ENCODE data around the gene GAP43. TPM values are rescaled to one million over a fixed set of nuclear protein-coding genes. Genes with fewer than 3 reads are reported as not detected.

Gene GAP43
- total and polyA plus RNA-seq, 2 of the 4 experiments (the other 2 are of a cell fraction): 0.36 to 0.51 TPM

DNA sequence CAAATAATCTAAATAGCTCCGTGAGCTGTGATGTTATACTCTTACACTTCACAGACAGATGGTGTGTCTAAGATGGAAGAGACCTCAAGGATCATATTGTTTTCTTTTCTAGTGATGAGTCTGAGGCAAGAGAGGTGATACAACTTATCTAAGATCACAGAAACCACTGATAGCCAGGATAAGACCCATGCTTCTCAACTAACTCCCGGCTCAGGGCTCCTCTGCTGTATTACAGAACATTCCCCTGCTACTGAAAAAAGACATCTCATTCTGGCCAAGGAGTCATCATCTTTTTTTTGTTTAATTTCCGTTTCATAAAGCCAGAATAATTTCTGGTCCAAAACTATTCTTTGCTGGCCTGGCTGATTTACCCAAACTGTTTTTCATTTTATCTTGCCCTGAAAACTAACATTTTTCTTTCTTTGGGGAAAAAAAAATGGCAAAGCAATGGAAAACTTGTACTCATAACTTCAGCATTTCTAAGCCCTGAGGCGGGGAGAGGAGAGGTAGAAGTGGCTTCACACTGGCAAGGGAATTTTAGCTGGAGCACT is 46.9 kb upstream of the GAP43 start (continued):
- TF ChIP-seq, protein P1, sequence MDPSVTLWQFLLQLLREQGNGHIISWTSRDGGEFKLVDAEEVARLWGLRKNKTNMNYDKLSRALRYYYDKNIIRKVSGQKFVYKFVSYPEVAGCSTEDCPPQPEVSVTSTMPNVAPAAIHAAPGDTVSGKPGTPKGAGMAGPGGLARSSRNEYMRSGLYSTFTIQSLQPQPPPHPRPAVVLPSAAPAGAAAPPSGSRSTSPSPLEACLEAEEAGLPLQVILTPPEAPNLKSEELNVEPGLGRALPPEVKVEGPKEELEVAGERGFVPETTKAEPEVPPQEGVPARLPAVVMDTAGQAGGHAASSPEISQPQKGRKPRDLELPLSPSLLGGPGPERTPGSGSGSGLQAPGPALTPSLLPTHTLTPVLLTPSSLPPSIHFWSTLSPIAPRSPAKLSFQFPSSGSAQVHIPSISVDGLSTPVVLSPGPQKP (IDR thresholded peaks at IDR 0.05; ENCODE audit: borderline replicate concordance, low read depth, low read length): no peak
- TF ChIP-seq USF2 (IDR thresholded peaks at IDR 0.05; ENCODE audit: low read depth, low read length) (no peak), RCOR1 (IDR thresholded peaks at IDR 0.05; ENCODE audit: insufficient replicate concordance, low read length) (no peak)

GRCh38 chr3:115577000-115577399 is 46.3 kb upstream of the GAP43 start:
- Histone ChIP-seq H2AK5ac (ENCODE audit: low read depth, low read length) (no peak overlapping the region), H4K5ac (ENCODE audit: low read depth, low read length) (no peak overlapping the region), H3K79me1 (ENCODE audit: low read depth in 1 of 2, low read length in 2 of 2) (no peaks in the 10 kb centered on the region), H3K27me3 (ENCODE audit: control insufficient read depth, insufficient read depth, low read length) (peaks cover 4% of the 10 kb centered on the region; the same call in 1 of the 2 replicates), H3K56ac (ENCODE audit: extremely low read depth, insufficient read depth, low read length) (no peak overlapping the region), H3K18ac (ENCODE audit: low read depth, low read length) (no peak overlapping the region), H3K36me3 (ENCODE audit: control insufficient read depth, insufficient read depth, low read length) (no peaks in the 10 kb centered on the region), H2AK9ac (replicated peaks; ENCODE audit: low read depth, low read length, poor library complexity) (no peak overlapping the region), H2BK120ac (ENCODE audit: low read depth, low read length) (no peak overlapping the region), H3K23ac (ENCODE audit: low read depth, low read length) (no peak overlapping the region), H3K27ac (ENCODE audit: insufficient read depth, low read length) (no peak overlapping the region), H2BK5ac (ENCODE audit: low read depth, low read length, poor library complexity, severe bottlenecking) (no peak overlapping the region), H3K14ac (replicated peaks; ENCODE audit: low read depth, low read length) (no peak overlapping the region), H3K4me2 (ENCODE audit: low read depth, low read length) (no peak overlapping the region), H3K9ac (ENCODE audit: low read depth, low read length) (no peak overlapping the region), H3K9me3 (ENCODE audit: control insufficient read depth, insufficient read depth, low read length) (no peaks in the 10 kb centered on the region), H2BK20ac (ENCODE audit: low read depth, low read length) (no peak overlapping the region), H3K9me1 (ENCODE audit: insufficient read depth, low read length) (no peaks in the 10 kb centered on the region), H2BK15ac (ENCODE audit: low read depth, low read length) (no peak overlapping the region), H4K91ac (ENCODE audit: insufficient read depth, low read depth, low read length) (no peak overlapping the region), H4K8ac (ENCODE audit: low read depth in 2 of 2, low read length in 2 of 2) (no peak overlapping the region), H3K4me1 (ENCODE audit: control insufficient read depth, insufficient read depth, low read length) (no peaks in the 10 kb centered on the region), H2AFZ (replicated peaks; ENCODE audit: low read length, poor library complexity) (no peak overlapping the region), H4K20me1 (ENCODE audit: insufficient read depth, low read length) (no peaks in the 10 kb centered on the region), H3K4ac (ENCODE audit: low read depth, low read length) (no peak overlapping the region), H3K4me3 (ENCODE audit: insufficient read depth, low read depth, low read length) (no peak overlapping the region)
- CTCF ChIA-PET: interaction anchor here (0.5 kb wide), 1 partner anchor 8 kb away, joined by 4 read pairs; no protein-coding TSS in a partner anchor
- TF ChIP-seq MXI1 (IDR thresholded peaks at IDR 0.05; ENCODE audit: borderline replicate concordance, low read depth, low read length) (no peak), RFX5 (IDR thresholded peaks at IDR 0.05; ENCODE audit: low read depth, low read length) (no peak), MAFK (IDR thresholded peaks at IDR 0.05; ENCODE audit: low read depth, low read length) (no peak), CTCF (conservative IDR thresholded peaks at IDR 0.05; ENCODE audit: low read depth, low read length) (no peak)
- dilution Hi-C loops (cut with HindIII; ENCODE audit: low sequenced_read_pairs, unreplicated experiment) (no loop called here), in situ Hi-C loops (cut with MboI; ENCODE audit: low sequenced_read_pairs) (no loop called here), intact Hi-C loops (cut with micrococcal nuclease) (no loop called here)
- no peak for ATAC-seq (ENCODE audit: low read depth)
- WGBS, 2 experiments (ENCODE audit: extremely low coverage in 2 of 2, insufficient read length in 1 of 2): no CpG with 5 or more reads among the region's 2 CpGs
- POLR2A ChIA-PET (ENCODE audit: unreplicated experiment): no interaction called here
- DNase-seq: no peak
- BruUV-seq (replicated peaks): no TSS peak
